GM12801 (cell line): Measurements from ENCODE around the gene ZNF444.

Experiments
- CTCF ChIP-seq: IDR thresholded peaks from one replicate; pipeline ENCODE4 v1.5.1; 2011; ENCODE audit warnings: control low read depth; ENCODE audit not compliant: insufficient read length; ENCODE audit errors: extremely low read depth

The ZNF444 gene

DNA sequence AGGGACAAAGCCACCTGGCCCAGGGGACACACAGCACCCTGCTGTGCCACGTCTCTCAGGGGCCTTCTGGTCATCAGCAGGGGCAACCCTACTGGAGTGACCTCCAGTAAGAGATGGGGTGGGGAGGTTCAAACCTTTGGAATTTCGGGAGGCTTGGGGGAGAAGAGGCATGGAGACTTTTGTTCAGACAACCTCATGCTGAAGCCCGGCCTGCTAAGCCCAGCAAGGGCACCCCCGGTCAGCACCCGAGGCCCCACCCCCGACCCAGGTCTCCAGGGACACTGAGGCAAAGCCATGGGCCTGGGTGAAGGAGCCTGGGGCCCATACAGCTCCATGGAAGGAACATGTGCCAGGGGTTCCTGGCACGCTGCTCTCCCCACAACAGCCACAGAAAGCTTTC is 43.3 kb upstream of the ZNF444 start:
- TF ChIP-seq CTCF, result no peak

DNA sequence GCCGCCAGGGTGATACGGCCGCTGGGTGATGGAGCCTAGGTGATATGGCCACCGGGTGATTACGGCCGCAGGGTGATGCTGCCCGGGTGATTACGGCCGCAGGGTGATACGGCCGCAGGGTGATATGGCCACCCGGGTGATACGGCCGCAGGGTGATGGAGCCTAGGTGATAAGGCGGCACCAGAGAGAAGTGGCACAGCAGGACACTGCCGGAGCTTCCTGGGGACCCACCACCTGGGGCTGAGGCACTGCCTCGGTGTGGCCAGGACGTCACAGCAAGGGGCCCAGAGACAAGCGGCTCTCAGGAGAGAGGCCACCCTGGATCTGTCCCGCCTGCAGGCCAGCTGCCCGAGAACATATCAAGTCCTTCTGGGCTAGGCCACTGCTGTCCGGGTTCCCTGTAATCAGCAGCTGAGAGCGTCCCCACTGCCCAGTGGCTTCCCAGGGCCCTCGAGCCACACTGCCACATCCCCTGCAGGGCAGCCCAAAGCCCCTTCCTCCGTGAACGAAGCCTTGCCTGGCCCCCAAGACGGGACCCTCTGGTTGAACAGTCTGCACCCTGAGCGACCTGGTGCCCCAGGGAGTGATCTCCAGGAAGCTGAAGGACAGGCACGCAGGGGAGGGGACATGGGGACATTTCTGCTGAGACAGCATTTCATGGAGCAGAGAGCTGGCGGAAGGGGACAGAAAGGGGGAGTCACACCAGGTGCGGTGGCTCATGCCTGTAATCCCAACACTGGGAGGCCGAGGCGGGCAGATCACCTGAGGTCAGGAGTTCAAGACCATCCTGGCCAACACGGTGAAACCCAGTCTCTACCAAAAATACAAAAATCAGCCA is 42.1 kb upstream of the ZNF444 start:
- TF ChIP-seq CTCF, result no peak

GRCh38 chr19:56099638-56100539 is 41.2 kb upstream of the ZNF444 start:
- no peak for TF ChIP-seq CTCF

- TF ChIP-seq CTCF, result no peak
Observed at GRCh38 chr19:56101095-56101494, 40.0 kb upstream of the ZNF444 start.

- no peak for TF ChIP-seq CTCF
Observed at GRCh38 chr19:56101746-56102535, 39.1 kb upstream of the ZNF444 start.

- TF ChIP-seq CTCF, result no peak
Observed at GRCh38 chr19:56103027-56103614, 38.0 kb upstream of the ZNF444 start.

DNA sequence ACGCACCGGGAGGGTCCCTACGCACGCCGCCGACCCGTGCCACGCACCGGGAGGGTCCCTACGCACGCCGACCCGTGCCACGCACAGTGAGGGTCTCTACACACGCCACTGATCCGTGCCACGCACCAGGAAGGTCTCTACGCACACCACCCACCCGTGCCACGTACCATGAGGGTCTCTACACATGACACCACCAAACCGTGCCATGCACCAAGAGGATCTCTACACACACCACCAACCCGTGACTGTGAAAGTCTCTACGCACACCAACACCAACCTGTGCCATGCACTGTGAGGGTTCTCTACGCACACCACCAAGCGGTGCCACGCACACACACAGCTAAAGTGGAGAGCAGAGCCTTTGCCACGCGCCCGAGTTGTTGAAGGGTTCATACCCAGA is 36.7 kb upstream of the ZNF444 start:
- no peak for TF ChIP-seq CTCF
